ENCODE data around the gene FNDC11. TPM values are rescaled to one million over a fixed set of nuclear protein-coding genes. Genes with fewer than 3 reads are reported as not detected.

Gene FNDC11
- total and polyA plus RNA-seq, 2 of the 13 experiments (the other 11 are each of a cell fraction or from before 2014, with no cell fraction given), result 0.07 TPM; not detected in 1

GRCh38 chr20:63544241-63544957, 9.6 kb upstream of the FNDC11 start (continued):
- TF ChIP-seq ATF5 (CRISPR knock-in tag; IDR thresholded peaks at IDR 0.05; ENCODE audit: low read depth), result no peak
- TF ChIP-seq NFATC3 (CRISPR knock-in tag; IDR thresholded peaks at IDR 0.05), result no peak
- peak; percentile 94 for TF ChIP-seq NCOR1 (IDR thresholded peaks at IDR 0.05; ENCODE audit: borderline replicate concordance, low read length)
- no peak for TF ChIP-seq ZNF512 (CRISPR knock-in tag; IDR thresholded peaks at IDR 0.05)
- TF ChIP-seq TBX2 (CRISPR knock-in tag; IDR thresholded peaks at IDR 0.05; ENCODE audit: borderline replicate concordance), result 0 out of 2 replicates have a peak, but pooled peaks have one; percentile 24
- TF ChIP-seq ARID2 (CRISPR knock-in tag; IDR thresholded peaks at IDR 0.05; ENCODE audit: borderline replicate concordance), result no peak
- TF ChIP-seq ZNF280B (CRISPR knock-in tag; IDR thresholded peaks at IDR 0.05; ENCODE audit: borderline replicate concordance), result no peak
- no peak for TF ChIP-seq ZNF614 (CRISPR knock-in tag; IDR thresholded peaks at IDR 0.05; ENCODE audit: borderline replicate concordance)
- no peak for TF ChIP-seq ZNF17 (CRISPR knock-in tag; IDR thresholded peaks at IDR 0.05)
- no peak for TF ChIP-seq REPIN1 (CRISPR knock-in tag; IDR thresholded peaks at IDR 0.05; ENCODE audit: borderline replicate concordance, low read depth)
- TF ChIP-seq SOX13 (IDR thresholded peaks at IDR 0.05), result no peak
- TF ChIP-seq SOX13 (CRISPR knock-in tag; conservative IDR thresholded peaks at IDR 0.05 in 1 of 2, IDR thresholded peaks at IDR 0.05 in 1 of 2), result 0 out of 4 replicates have a peak, but pooled peaks of 1 of the 2 experiments have one; percentile 19
- TF ChIP-seq E2F5 (CRISPR knock-in tag; conservative IDR thresholded peaks at IDR 0.05), result no peak; the same call in 1 of the 2 replicates
- no peak for TF ChIP-seq ZBTB43 (CRISPR knock-in tag; conservative IDR thresholded peaks at IDR 0.05)
- no peak for TF ChIP-seq ZBTB38 (CRISPR knock-in tag; IDR thresholded peaks at IDR 0.05)
- no peak for TF ChIP-seq ZNF12 (CRISPR knock-in tag; IDR thresholded peaks at IDR 0.05)
- TF ChIP-seq ZNF350 (CRISPR knock-in tag; IDR thresholded peaks at IDR 0.05; ENCODE audit: borderline replicate concordance, low read depth), result no peak
- no peak for TF ChIP-seq GPN1 (CRISPR knock-in tag; IDR thresholded peaks at IDR 0.05; ENCODE audit: borderline replicate concordance)
- TF ChIP-seq TEAD2 (CRISPR knock-in tag; IDR thresholded peaks at IDR 0.05), result no peak
- no peak for TF ChIP-seq ZNF253 (CRISPR knock-in tag; IDR thresholded peaks at IDR 0.05; ENCODE audit: borderline replicate concordance)
- 0 out of 2 replicates have a peak, but pooled peaks have one; percentile 36 for TF ChIP-seq MZF1 (CRISPR knock-in tag; IDR thresholded peaks at IDR 0.05; ENCODE audit: borderline replicate concordance)
- 0 out of 2 replicates have a peak, but pooled peaks have one; percentile 57 for TF ChIP-seq SIN3A (IDR thresholded peaks at IDR 0.05; ENCODE audit: borderline replicate concordance, low read depth, low read length)

All from HepG2 (cell line).